Right cardiac atrium (tissue), 5 donors: ENCODE measurements around the gene RBM18. TPM values are rescaled to one million over a fixed set of nuclear protein-coding genes. Genes with fewer than 3 reads are reported as not detected.
A peak's percentile ranks its signal among the peaks of the same experiment; 100 is the strongest.

ENCODE experiments used
- ATAC-seq, 2 donors: fragments of 200-7000 bp; cut with Tn5 transposase; one replicate each; pipeline versions ENCODE4 v1.8.0 to v1.9.1; 2020; ENCODE audit warnings: moderate library complexity in 2 of 2, mild to moderate bottlenecking in 1 of 2
- DNase-seq, 3 donors: peaks; one replicate each; pipeline ENCODE4 v3.0.0-alpha.2; 2020
- H3K27ac ChIP-seq: one replicate; pipeline ENCODE4 v1.5.1; 2013; ENCODE audit warnings: mild to moderate bottlenecking, low read length, control low read depth, moderate library complexity
- H3K27me3 ChIP-seq: one replicate; pipeline ENCODE4 v1.6.1; 2013; ENCODE audit not compliant: control insufficient read depth, insufficient read depth
- H3K4me1 ChIP-seq: one replicate; pipeline ENCODE4 v1.6.1; 2013; ENCODE audit warnings: low read length; ENCODE audit not compliant: control insufficient read depth, insufficient read depth
- H3K4me3 ChIP-seq: one replicate; pipeline ENCODE4 v1.5.1; 2013; ENCODE audit warnings: low read length, control low read depth
- H3K9me3 ChIP-seq: one replicate; pipeline ENCODE4 v1.6.1; 2013; ENCODE audit warnings: low read length; ENCODE audit not compliant: control insufficient read depth
- WGBS: extraction: QIAGEN DNeasy Blood & Tissue Kit; methylation state at CpG from one replicate; pipeline ENCODE4 v1.1.7; 2013; 5-methylcytosine and 5-hydroxymethylcytosine counted together
- intact Hi-C, 4 donors: fragments of 100-400 bp; cut with DNase I; formaldehyde crosslinking; loops; one replicate each; pipeline versions ENCODE4 v1.11.0 to v1.14.0; 2022 to 2023
- polyA plus RNA-seq: library from polyadenylated mRNA; stranded (reverse); fragments of 200-250 nt; gene quantifications from one replicate; pipeline ENCODE4 v1.2.3, GENCODE V29; 2013
- total RNA-seq, 4 donors: library from RNA; stranded (reverse); fragmentation: NEBNext Ultra II Directional; extraction: Animal tissue kit (Norgen Biotek cat#: 25700); gene quantifications; one replicate each; pipeline ENCODE4 v1.2.1, GENCODE V29; 2021
- donor health status: healthy with polysubstance abuse.
- donor health status: DM: no; HTN: yes; CAD: no.
- donor health status: DM: no; HTN: no; CAD: no.
- donor health status: DM: no; HTN: yes; CAD: no; lungs with severe emphysema.
- donor health status: DM: yes; HTN: yes; CAD: no.

RBM18 gene
- total and polyA plus RNA-seq, 5 donors = 13.8 to 36.2 (median 31.4) TPM

GRCh38 chr9:122214507-122214906 is 50.1 kb downstream of the RBM18 start:
- H3K9me3 ChIP-seq = no peaks in the 10 kb centered on the region
- ATAC-seq (no peak), DNase-seq (no peak)
- H3K27ac ChIP-seq = no peak overlapping the region
- H3K4me3 ChIP-seq = no peak overlapping the region
- H3K27me3 ChIP-seq = no peaks in the 10 kb centered on the region
- intact Hi-C loops = no loop called here
- peaks cover 4% of the 10 kb centered on the region for H3K4me1 ChIP-seq
- WGBS = 47% methylated on average over 9 of the region's 9 CpGs

- H3K4me3 ChIP-seq = peak overlapping the region; percentile 41
- no peaks in the 10 kb centered on the region for H3K9me3 ChIP-seq
- peak; percentile 42 to 46 for ATAC-seq
- H3K27me3 ChIP-seq = no peaks in the 10 kb centered on the region
- no peaks in the 10 kb centered on the region for H3K4me1 ChIP-seq
- 16% methylated on average over 93 of the region's 93 CpGs for WGBS
- no peak overlapping the region for H3K27ac ChIP-seq
- intact Hi-C loops = no loop called here
- DNase-seq = peak in 1 of 3 donors; percentile 56
These were observed 50.8 kb downstream of the RBM18 start for GRCh38 chr9:122213589-122214413.

GRCh38 chr9:122213102-122213588 is 51.5 kb downstream of the RBM18 start:
- no peaks in the 10 kb centered on the region for H3K4me1 ChIP-seq
- H3K9me3 ChIP-seq = no peaks in the 10 kb centered on the region
- no peak overlapping the region for H3K4me3 ChIP-seq
- no peak overlapping the region for H3K27ac ChIP-seq
- ATAC-seq (no peak), DNase-seq (no peak)
- WGBS = 43% methylated on average over 20 of the region's 20 CpGs
- intact Hi-C loops = no loop called here
- no peaks in the 10 kb centered on the region for H3K27me3 ChIP-seq

- Histone ChIP-seq H3K4me3 (no peak overlapping the region), H3K9me3 (no peaks in the 10 kb centered on the region), H3K27ac (no peak overlapping the region), H3K27me3 (no peaks in the 10 kb centered on the region), H3K4me1 (no peaks in the 10 kb centered on the region)
- no peak for DNase-seq
- intact Hi-C loops = no loop called here
- WGBS = 75% methylated on average over 7 of the region's 7 CpGs
- no peak for ATAC-seq
These were observed 52.1 kb downstream of the RBM18 start for GRCh38 chr9:122212473-122213004.

- no peak for DNase-seq
- Histone ChIP-seq H3K4me3 (no peak overlapping the region), H3K4me1 (no peaks in the 10 kb centered on the region), H3K27me3 (no peaks in the 10 kb centered on the region), H3K9me3 (no peaks in the 10 kb centered on the region), H3K27ac (no peak overlapping the region)
- intact Hi-C loops = no loop called here
- ATAC-seq = no peak
- WGBS = 93% methylated on average over 12 of the region's 12 CpGs
These were observed 55.2 kb downstream of the RBM18 start for GRCh38 chr9:122209451-122209850.

GRCh38 chr9:122207096-122207495 is 57.5 kb downstream of the RBM18 start:
- Histone ChIP-seq H3K9me3 (no peaks in the 10 kb centered on the region), H3K27me3 (no peaks in the 10 kb centered on the region), H3K4me3 (no peak overlapping the region), H3K27ac (no peak overlapping the region), H3K4me1 (no peaks in the 10 kb centered on the region)
- intact Hi-C loops = no loop called here
- no peak for ATAC-seq
- DNase-seq = no peak
- WGBS = 71% methylated on average over 9 of the region's 9 CpGs

GRCh38 chr9:122206118-122207046 is 58.3 kb downstream of the RBM18 start:
- H3K4me1 ChIP-seq = no peaks in the 10 kb centered on the region
- no peaks in the 10 kb centered on the region for H3K27me3 ChIP-seq
- ATAC-seq (no peak), DNase-seq (no peak)
- no peaks in the 10 kb centered on the region for H3K9me3 ChIP-seq
- no peak overlapping the region for H3K4me3 ChIP-seq
- no peak overlapping the region for H3K27ac ChIP-seq
- intact Hi-C loops = no loop called here
- WGBS = 76% methylated on average over 9 of the region's 9 CpGs

GRCh38 chr9:122205176-122205575 is 59.5 kb downstream of the RBM18 start:
- Histone ChIP-seq H3K27me3 (no peaks in the 10 kb centered on the region), H3K9me3 (no peaks in the 10 kb centered on the region), H3K4me1 (no peaks in the 10 kb centered on the region), H3K4me3 (no peak overlapping the region), H3K27ac (no peak overlapping the region)
- DNase-seq (no peak), ATAC-seq (no peak)
- 93% methylated on average over 8 of the region's 8 CpGs for WGBS
- intact Hi-C loops = no loop called here

GRCh38 chr9:122204491-122204890 is 60.1 kb downstream of the RBM18 start:
- H3K27me3 ChIP-seq = no peaks in the 10 kb centered on the region
- H3K9me3 ChIP-seq = no peaks in the 10 kb centered on the region
- no peak overlapping the region for H3K4me3 ChIP-seq
- WGBS = 91% methylated on average over 12 of the region's 12 CpGs
- H3K4me1 ChIP-seq = no peaks in the 10 kb centered on the region
- intact Hi-C loops = no loop called here
- ATAC-seq = no peak
- no peak overlapping the region for H3K27ac ChIP-seq
- DNase-seq = no peak

GRCh38 chr9:122204055-122204454 is 60.6 kb downstream of the RBM18 start:
- intact Hi-C loops = no loop called here
- no peaks in the 10 kb centered on the region for H3K4me1 ChIP-seq

GRCh38 chr9:122202111-122202510 is 62.5 kb downstream of the RBM18 start:
- Histone ChIP-seq H3K9me3 (no peaks in the 10 kb centered on the region), H3K27me3 (no peaks in the 10 kb centered on the region), H3K4me1 (no peaks in the 10 kb centered on the region), H3K27ac (no peak overlapping the region), H3K4me3 (no peak overlapping the region)
- DNase-seq (no peak), ATAC-seq (peak in 1 of 2 donors; percentile 11)
- WGBS = 55% methylated on average over 3 of the region's 3 CpGs
- intact Hi-C loops = no loop called here

More at GRCh38 chr9:122204055-122204454, 60.6 kb downstream of the RBM18 start:
- Histone ChIP-seq H3K4me3 (no peak overlapping the region), H3K9me3 (no peaks in the 10 kb centered on the region), H3K27ac (no peak overlapping the region), H3K27me3 (no peaks in the 10 kb centered on the region)
- no peak for ATAC-seq
- WGBS = 90% methylated on average over 5 of the region's 5 CpGs
- no peak for DNase-seq
